DOHH2 (cell line): Measurements from ENCODE around the gene UGT2B7.

Experiments
- H3F3A ChIP-seq: fragments of 200-600 bp; sonication (generic), shearing (Covaris generic); 2 replicates; pipeline ENCODE4 v1.6.0; 2016; ENCODE audit warnings: antibody characterized with exemption, mild to moderate bottlenecking; ENCODE audit not compliant: control insufficient read depth, insufficient read depth
- H3K27ac ChIP-seq: fragments of 200-600 bp; sonication (generic); 2 replicates; pipeline ENCODE4 v1.5.1; 2014; ENCODE audit warnings: low read depth, mild to moderate bottlenecking, low read length, moderate library complexity
- H3K27me3 ChIP-seq: fragments of 200-600 bp; sonication (generic); 2 replicates; pipeline ENCODE4 v1.6.1; 2014; ENCODE audit warnings: mild to moderate bottlenecking, low read length, mixed read lengths; ENCODE audit not compliant: control insufficient read depth
- H3K36me3 ChIP-seq: fragments of 200-600 bp; sonication (generic); 2 replicates; pipeline ENCODE4 v1.6.1; 2014; ENCODE audit warnings: mild to moderate bottlenecking, low read length, moderate library complexity, mixed read lengths; ENCODE audit not compliant: control insufficient read depth
- H3K4me1 ChIP-seq: fragments of 200-600 bp; sonication (generic); 2 replicates; pipeline ENCODE4 v1.6.1; 2014; ENCODE audit warnings: mild to moderate bottlenecking, low read length, mixed read lengths; ENCODE audit not compliant: control insufficient read depth
- H3K4me2 ChIP-seq: fragments of 200-600 bp; sonication (generic); 2 replicates; pipeline ENCODE4 v1.6.0; 2014; ENCODE audit warnings: mild to moderate bottlenecking, low read length, moderate library complexity
- H3K4me3 ChIP-seq: fragments of 200-600 bp; sonication (generic); 2 replicates; pipeline ENCODE4 v1.5.1; 2014; ENCODE audit warnings: mild to moderate bottlenecking, low read length, mixed read lengths
- H3K79me2 ChIP-seq: fragments of 200-600 bp; sonication (generic); 2 replicates; pipeline ENCODE4 v1.6.1; 2014; ENCODE audit warnings: mild to moderate bottlenecking, low read length, mixed read lengths; ENCODE audit not compliant: control insufficient read depth
- H3K9me2 ChIP-seq: fragments of 200-600 bp; sonication (generic); replicated peaks from 2 replicates; pipeline ENCODE4 v1.6.1; 2014; ENCODE audit warnings: mild to moderate bottlenecking, low read length, mixed read lengths; ENCODE audit not compliant: control insufficient read depth
- H3K9me3 ChIP-seq: fragments of 200-600 bp; sonication (generic); 2 replicates; pipeline ENCODE4 v1.6.1; 2014; ENCODE audit warnings: antibody characterized with exemption, low read length, mixed read lengths; ENCODE audit not compliant: control insufficient read depth, insufficient read depth
- H4K20me1 ChIP-seq: fragments of 200-600 bp; sonication (generic); 2 replicates; pipeline ENCODE4 v1.6.0; 2014; ENCODE audit warnings: low read depth, mild to moderate bottlenecking, antibody characterized with exemption, low read length, moderate library complexity; ENCODE audit not compliant: control insufficient read depth, insufficient read depth
- CTCF ChIP-seq: fragments of 200-600 bp; sonication (generic); IDR thresholded peaks from one replicate; pipeline ENCODE4 v1.5.1; 2014; ENCODE audit warnings: antibody characterized with exemption, mild to moderate bottlenecking, low read depth, low read length; ENCODE audit not compliant: poor library complexity, severe bottlenecking
- EZH2phosphoT487 ChIP-seq: fragments of 200-600 bp; sonication (generic); IDR thresholded peaks from 2 replicates; pipeline ENCODE4 v1.6.1; 2017; ENCODE audit warnings: borderline replicate concordance, mild to moderate bottlenecking, antibody characterized with exemption, low read length, moderate library complexity, mixed read lengths

Gene UGT2B7

GRCh38 chr4:69089388-69089787 lies 6.9 kb upstream of the UGT2B7 start:
- Histone ChIP-seq H3K79me2 (no peaks in the 10 kb centered on the region), H3K4me3 (no peak overlapping the region), H3F3A (no peaks in the 10 kb centered on the region), H3K27me3 (no peaks in the 10 kb centered on the region), H3K4me2 (no peak overlapping the region), H3K4me1 (no peaks in the 10 kb centered on the region), H4K20me1 (no peaks in the 10 kb centered on the region), H3K27ac (no peak overlapping the region), H3K36me3 (no peaks in the 10 kb centered on the region), H3K9me3 (no peaks in the 10 kb centered on the region), H3K9me2 (no peaks in the 10 kb centered on the region)
- TF ChIP-seq CTCF (no peak), EZH2phosphoT487 (no peak)

DNA sequence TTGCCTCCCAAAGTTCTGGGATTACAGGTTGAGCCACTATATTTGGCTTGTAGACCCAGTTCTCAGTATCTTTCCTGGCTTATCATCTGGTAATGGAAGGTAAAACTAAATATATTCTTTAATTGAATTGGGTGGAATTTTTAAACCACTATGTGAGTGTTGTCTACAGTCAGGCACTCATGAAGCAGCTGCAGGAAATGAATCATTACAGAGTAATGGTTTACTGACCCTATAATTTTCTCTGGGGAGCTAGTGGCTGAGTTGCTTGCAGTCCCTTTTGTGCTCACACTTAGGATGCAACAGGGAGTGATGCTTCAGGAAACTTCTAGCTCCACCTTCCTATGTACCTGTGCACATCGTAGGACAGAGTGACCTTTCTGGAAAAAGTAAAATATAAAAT lies 4.1 kb upstream of the UGT2B7 start:
- H3K36me3 ChIP-seq: no peaks in the 10 kb centered on the region
- no peak for TF ChIP-seq CTCF
- no peak for TF ChIP-seq EZH2phosphoT487
- H3K27ac ChIP-seq: no peak overlapping the region
- no peaks in the 10 kb centered on the region for H3K9me2 ChIP-seq
- H4K20me1 ChIP-seq: no peaks in the 10 kb centered on the region
- H3K4me2 ChIP-seq: no peak overlapping the region
- H3F3A ChIP-seq: no peaks in the 10 kb centered on the region
- H3K79me2 ChIP-seq: no peaks in the 10 kb centered on the region
- H3K4me1 ChIP-seq: no peaks in the 10 kb centered on the region
- no peaks in the 10 kb centered on the region for H3K27me3 ChIP-seq
- no peak overlapping the region for H3K4me3 ChIP-seq
- H3K9me3 ChIP-seq: no peaks in the 10 kb centered on the region

- TF ChIP-seq CTCF: no peak
- no peak for TF ChIP-seq EZH2phosphoT487
- H3K4me3 ChIP-seq: no peak overlapping the region
- H3K4me1 ChIP-seq: no peaks in the 10 kb centered on the region
- H3K4me2 ChIP-seq: no peak overlapping the region
- H3K27me3 ChIP-seq: no peaks in the 10 kb centered on the region
- H4K20me1 ChIP-seq: no peaks in the 10 kb centered on the region
- H3K9me3 ChIP-seq: no peaks in the 10 kb centered on the region
- no peaks in the 10 kb centered on the region for H3F3A ChIP-seq
- no peaks in the 10 kb centered on the region for H3K36me3 ChIP-seq
- no peaks in the 10 kb centered on the region for H3K9me2 ChIP-seq
- no peak overlapping the region for H3K27ac ChIP-seq
- H3K79me2 ChIP-seq: no peaks in the 10 kb centered on the region
Measured at GRCh38 chr4:69092980-69093568, 3.2 kb upstream of the UGT2B7 start.
